COR-L47 (cell line): Measurements from ENCODE around the gene TALDO1.

Experiments
- DNase-seq: peaks from one replicate; lab custom pipeline; 2025; lab: John Stamatoyannopoulos, UW

TALDO1 gene

DNA sequence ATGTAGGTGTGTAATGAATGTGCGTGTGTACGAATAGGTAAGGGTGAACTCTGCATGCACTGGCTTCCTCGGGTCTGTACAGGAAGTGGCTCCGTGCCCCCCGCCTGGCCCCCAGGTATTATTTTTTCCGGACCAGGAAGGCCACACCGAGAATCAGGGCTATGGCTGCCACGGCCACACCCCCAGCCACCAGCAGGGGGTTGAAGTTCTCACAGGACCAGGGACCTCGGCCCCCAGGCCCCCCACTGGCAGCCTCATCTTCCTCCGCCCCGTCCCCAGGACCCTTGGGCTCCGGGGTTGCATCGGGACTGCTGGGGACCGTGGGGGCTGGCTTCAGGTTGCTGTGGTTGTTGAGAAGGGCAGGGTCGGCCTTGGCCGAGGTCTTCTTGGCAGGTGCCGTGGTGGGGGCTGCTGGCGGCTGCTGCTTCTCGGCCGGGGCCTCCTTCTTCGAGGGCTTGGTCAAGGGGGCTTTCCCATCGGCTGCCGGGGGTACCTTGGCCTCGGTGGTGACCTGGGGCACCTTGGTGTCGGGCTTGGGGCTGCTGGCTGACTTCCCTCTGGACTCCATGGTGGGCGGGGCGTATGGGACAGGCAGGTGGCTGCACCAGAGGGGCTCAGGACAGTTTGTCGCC lies 40.9 kb downstream of the TALDO1 start:
- no peak for DNase-seq

DNA sequence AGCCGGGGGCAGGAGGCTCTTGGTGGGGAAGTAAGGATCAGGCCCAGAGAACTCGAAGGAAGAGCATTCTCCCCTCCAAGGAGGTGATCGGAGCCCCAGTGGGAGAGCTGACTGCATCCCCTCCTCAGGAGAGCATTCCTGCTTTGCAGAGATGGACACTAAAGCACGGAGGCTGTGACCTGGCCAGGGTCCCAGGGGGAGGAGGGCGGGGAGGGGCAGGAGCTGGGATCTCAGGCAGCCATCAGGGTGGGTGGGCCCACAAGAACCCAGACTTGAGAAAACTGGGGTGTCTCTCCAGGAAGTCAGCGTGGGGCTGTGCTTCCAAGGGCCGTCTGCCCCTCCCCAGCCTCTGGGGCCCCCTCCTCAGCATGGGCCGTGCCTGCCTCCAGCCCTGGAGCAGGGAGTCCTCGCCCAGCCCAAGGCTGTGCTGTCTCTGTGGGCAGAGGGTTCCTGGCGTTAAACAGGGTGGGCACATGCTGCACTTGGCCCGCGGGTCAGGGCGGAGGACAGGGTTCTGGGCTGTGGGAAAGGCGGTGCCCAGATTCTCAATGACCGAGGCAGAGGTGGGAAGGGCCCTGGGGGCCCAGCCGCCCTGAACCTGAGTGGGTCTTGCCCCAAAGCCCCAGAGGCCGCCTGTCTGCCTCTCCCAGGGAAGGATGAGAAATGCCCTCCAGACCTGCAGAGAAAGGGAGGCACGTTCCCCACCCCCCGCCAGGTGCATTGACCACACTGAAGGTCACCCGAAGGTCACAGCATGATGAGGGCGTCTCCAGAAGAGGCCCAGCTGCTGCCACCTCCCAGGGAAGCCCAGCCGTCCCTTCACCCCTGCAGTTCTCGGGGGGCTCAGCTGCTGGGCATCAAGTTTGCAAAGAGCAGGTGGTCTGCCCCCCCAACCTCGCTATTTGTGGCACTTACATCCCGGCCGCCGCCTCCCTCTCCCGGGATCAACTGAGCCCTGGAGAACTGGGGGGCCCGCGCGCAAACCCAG lies 42.0 kb downstream of the TALDO1 start:
- DNase-seq: no peak

DNA sequence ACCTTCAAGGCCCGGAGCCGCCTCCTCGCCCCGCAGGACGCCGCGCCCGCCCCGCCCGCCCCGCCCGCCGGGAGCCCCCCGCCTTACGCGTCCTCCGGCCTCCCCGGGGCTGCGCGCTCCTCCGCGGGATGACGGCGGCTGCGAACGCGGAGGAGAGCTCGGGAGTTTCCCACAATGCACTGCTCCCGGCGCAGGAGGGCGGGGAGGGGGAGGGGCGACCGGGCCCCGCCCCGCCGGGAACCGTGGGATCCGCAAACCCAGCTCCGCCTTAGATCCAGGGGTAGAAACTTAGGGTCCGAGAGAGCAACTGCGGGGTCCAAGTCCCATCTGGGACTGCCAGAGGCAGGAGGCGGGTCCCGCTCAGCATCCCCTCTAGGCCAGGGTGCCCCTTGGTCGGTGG lies 42.7 kb downstream of the TALDO1 start, which contains the start of gene CEND1:
Gene CEND1 (minus strand): TSS at position 148 of the 400 bp plus-strand sequence. CDS start 1,514 bp downstream, outside the sequence.
- DNase-seq: peak; percentile 50

DNA sequence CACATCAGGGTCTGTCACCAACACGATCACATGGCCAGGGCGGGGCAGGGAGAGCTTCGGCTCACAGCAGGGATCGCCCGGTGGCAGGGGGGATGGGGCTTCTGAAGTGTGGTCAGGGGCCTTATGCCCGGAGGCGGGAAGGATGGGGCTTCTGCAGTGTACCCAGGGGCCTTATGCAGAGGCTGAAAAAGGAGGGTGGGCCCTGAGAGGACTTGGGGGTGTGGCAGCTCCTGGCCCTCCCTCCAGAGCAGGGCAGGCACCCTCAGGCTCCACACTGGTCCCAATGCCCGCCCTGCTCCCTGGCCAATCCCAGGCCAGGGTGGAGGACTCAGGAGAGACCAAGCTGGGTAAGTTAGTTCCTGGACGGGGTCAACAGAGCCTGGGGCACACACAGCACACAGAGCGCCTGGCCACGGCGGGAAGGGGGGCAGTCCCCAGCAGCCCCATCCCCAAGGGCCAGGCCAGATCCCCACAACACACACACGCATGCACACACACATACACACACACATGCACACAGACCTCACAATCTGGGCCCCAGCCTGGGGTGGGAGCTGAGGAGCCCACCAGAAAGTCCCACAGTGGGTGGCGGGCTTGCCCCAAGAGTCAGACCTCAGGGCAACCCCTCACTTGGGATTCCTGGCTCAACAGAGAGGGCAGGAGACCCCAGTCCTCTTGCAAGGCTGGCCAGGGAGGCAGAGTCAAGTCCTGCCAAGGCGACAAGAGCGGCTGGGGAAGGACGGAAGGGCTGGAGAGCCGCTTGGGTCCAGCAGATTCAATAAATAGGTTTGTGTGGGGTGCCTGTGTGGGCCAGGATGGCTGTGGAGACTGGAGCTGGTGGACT lies 43.7 kb downstream of the TALDO1 start:
- no peak for DNase-seq

DNA sequence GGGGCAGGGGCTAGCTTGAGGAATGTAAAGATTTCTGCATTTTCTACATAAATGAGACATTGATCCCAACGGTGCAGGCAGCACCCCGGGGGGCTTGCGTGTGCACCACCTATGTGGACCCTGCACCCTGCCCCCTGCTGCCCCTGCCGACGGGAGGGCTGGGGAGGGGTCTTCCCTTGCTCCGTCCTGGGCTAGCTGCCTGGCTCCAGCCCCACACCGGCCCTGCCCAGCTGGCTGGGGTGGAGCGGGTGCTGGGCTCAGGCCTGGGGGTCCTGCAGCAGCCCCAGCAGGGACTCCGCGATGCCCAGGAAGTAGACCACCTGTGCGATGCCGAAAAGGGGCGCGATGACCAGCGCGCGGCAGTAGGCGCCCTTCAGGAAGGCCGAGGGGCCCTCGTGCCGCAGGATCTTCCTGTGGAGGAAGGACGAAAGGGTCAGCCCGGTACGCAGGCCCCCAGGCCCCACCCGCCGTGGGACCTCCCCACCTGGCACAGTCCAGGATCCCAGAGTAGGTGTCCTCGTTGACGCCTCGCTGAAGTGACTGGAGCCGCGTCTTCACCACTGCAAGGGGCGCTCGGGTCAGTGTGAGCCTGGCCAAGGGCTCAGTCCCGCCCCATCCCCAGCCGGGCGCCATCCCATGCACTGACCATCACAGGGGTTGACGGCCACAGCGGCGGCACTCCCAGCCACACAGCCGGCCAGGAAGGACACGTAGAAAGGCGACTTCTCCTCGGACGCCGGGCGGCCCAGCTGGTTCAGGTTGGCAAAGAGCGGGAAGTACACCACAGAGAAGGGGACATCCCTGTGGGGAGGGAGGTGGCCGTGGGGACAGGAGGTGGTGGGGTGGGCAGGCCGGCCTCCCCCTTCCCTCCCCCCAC lies 44.6 kb downstream of the TALDO1 start:
- DNase-seq: no peak

DNA sequence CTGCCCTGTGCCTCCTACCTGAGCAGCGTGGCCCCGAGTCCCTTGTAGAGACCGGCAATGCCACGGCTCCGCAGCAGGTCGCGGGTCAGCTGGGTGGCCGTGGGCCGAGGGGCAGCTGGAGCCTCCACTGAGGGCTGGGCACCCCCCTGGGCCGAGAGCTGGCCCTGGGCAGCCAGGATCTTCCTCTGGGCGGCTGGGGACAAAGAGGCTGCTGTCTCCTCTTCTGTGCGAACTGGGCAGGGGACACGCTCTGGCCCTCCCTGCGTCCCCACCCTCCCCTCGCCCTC lies 45.2 kb downstream of the TALDO1 start:
- no peak for DNase-seq

DNA sequence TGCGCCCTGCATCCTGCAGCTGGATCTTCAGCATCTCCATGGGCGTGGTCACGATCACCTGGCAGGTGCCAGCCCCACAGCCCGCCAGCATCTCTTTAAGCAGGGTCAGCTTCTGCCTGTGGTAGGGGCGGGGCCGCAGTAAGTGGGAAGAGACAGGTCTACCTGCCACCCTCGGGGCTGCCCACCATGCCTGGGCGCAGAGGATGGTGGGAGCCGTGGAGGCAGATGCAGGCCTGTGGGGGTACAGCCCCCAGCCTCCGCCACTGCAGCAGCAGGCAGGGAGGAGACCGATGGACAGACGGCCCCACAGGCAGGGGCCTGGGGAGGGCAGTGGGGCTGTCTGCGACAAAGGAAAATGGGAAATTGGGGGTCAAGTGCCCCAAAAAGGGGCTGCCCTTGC lies 45.6 kb downstream of the TALDO1 start:
- no peak for DNase-seq

DNA sequence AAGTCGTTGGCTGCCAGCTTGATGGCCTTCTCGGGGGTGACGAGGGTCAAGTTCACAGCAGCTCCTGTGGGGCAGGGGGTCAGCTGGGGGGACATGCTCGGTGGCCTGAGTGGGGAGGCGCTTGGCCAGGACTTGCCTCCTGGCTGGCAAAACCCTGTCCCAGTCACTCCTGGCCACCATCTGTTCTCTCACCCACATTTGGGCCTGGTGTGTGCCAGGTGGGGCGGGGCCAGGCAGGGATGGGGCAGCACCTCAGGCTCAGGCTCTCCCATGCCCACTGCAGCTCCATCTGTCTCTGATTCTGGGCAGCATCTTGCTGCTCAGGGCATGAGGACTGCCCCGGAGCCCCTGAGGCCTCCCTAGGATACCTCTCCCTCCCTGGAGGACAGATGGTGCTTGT lies 46.3 kb downstream of the TALDO1 start:
- DNase-seq: no peak

DNA sequence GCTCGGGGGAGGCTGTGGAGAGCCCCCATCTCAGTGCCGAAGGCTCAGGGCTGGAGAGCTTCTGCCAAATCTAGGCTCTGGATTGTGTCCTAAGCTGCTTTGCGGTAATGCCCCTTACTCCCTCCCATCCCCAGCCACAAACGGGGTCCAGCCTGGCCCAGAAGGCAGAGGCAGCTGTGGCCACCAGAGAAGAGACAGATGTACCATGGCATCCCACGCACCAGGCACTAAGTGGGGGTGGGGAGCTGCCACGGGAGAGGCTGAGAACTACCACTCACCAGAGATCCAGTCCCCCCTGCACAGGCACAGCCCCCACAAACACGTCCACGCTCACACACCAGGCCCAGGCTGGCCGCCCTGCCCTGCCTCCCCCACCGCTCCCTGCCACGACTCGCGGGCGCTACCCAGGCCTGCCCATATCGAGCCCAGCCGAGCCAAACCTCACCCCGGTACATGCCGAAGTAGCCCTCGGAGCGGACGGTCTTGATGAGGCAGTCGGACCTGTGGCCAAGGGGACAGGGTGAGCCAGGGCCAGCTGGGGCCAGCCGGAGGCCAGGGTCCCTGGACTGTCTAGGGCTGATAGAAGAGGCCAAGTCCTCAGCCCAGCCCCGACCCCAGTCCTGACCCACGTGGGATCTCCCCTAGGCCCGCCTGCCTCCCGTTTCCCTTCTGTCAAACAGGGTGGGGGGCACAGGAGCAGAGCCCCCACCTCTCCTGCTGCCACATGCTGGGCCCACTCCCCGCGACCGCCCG lies 46.9 kb downstream of the TALDO1 start:
- DNase-seq: no peak

DNA sequence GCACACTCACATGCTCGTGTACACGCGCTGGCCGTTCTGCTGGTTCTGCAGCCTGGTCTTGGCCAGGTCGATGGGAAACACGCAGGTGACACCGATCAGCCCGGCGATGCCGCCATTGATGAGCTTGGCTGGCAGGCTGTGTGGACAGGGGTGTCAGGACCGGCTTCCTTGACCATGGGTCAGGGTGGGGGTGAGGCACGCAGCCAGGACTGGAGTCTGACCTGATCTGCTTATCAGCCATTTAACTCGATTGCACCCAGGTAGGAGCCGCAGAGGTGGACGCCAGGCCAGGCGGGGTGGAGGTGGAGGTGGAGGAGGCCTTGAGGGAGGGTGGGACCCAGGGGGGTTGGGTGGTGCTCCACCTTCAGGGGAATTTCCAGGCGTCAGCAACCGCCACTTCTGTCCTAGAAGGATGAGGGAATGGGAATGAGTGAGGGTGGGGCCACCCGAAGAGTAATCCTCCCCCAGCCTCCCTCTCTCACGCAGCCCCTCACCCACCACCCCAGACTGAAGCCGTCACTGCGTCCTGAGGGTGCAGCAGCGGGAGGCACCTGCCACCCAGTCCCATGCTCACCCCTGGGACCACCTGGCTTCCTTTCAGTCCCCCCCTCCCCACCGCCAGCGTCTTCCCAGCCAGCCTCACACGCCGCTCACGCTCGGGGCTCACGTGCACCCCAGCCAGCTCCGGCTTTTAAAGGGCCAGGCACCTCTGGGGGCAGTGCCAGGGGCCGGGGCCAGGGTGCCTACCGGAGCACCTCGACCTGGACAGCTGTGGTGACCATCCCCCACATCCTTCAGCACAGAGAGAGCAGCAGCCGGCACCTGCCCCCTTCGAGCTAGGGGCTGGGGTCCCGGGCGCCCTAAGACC lies 47.7 kb downstream of the TALDO1 start:
- DNase-seq: no peak

DNA sequence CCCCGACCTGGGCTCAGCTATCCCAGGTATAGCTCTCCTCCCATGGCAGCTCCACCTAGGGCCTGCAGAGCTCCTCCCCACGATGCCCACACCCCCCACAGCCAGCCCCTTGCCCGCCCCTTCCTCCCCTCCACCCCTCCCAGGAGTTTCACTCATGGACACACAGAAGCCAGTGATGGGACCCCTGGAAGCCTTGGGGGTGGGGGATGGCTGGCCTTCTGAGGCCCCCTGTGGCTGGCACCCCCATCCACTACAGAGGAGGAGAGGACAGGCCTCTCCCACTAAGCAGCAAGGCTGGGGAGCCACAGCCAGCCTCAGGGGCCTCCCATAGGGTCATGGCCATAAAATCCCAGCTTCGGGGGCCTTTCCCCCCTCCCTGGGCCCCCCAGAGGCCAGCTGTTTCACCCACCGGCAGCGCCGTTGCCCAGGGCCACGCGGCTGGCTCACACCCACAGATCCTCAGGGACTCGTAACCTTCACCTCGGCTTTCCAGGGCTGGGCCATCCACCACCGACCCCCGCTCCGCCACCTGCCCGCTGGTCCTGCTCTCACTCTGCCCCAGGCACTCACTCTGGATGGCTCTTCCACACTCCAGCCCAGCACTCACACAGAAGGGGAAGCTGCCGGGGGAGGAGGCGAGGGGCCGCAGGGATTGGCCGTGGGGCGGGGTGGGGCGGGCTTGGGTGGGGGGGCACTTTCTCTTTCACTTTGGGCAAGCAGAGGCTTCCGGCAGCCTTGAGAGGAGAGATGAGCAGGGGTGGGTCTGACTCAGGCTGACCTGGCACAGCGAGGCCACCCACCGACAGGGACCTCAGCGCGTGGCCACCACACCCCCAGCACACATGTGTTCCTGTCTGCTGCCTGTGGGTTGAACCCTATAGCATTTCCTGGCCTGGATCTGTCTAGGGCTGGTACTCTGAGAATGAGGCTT lies 48.6 kb downstream of the TALDO1 start:
- DNase-seq: peak; percentile 53

DNA sequence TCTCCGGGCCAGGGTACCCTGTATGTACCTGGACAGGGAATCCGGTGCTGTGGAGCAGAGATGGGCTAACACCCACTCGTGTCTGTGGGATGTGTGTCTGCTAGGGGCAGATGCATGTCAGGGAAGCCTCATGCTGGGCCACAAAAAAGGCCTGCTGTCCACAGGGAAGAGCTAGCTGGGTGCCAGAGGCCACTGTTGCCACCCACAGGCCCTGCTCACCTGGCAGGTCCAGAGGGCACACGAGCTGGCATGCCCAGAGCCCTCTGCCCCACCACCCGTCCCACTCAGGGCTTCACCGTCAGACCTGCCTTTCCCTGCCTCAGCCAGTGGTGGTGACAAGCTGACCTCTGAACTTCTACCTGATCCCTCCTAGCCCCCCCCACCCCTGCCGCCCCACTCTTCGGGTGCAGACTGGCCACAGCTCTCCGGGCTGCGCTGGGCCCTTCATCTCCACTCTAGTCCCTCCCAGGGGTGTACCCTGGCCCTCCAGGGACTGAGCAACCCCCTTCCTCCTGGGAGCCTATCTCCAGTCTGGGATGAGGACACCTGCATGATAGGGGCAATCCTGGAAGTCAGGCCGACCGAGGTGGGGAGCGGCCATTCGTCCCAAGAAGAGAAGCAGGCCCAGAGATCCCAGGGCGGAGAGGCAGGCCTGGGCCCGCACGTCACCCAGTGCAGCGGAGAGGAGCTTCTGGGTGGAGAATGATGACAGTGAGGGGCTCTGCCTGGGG lies 49.5 kb downstream of the TALDO1 start:
- no peak for DNase-seq

DNA sequence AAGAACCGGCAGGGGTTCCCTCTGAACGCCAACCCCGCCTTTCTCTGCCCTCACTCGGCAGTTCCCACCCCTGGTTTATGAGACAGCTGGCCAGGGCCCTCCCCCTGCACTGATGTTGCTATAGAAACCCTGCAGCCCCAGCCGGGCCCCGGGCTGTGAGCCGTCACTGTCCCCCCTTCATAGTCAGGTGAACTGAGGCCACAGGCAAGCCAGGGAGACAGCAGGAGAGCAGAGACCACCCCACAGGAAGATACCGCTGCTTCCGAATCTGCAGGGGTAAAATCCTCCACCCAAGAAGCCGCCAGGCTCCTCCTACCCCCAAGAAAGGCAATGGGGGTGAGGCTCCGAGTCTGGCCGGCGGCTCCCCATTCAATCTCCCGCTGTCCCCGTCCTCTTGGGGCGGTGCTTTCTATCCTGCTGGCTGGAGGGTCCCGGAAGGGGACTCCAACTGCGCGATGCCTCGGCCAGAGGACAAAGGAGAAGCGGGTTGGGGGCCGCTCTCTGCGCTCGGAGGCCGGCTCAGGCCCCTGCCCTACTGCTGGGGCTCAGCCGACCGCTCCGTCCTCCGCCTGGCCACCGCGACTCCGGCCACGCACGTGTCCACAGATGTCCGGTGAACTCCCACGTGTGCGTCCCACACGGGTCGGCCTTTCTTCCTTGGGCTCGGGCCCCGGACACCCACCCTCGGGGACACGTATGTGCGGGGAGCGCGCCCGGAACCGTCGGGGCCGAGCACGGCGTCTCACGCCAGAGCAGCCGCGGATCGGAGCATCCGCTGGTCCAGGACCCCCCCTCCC lies 50.2 kb downstream of the TALDO1 start:
- DNase-seq: peak; percentile 89

DNA sequence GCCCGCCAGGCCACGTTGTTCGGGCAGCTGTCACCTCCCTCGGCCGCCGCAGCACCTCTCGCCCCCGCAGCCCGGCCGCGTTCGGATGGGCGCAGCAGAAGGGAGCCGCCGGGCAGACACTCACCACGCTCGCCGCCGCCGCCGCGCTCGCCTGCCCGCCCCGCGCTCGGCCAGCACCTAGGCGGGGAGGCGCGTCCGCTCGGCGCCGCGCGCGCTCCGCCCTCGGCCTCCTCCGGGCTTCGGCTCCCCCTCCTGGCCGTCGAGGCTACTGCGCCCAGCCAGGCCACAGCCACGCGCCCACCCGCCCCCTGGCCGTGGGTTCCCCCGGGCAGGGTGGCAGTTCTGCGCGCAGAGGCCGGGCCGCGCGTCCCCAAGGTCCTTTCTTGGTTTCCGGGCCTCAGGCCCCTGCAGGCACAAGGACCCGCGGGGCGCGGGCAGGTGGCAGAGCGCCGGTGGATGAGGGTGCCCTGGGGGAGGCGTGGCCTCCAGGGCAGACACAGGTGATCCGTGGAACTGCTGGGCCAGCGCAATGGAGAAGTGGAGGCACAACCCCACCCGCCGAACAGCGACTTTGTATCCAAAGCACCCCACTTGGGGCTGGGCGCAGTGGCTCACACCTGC lies 50.9 kb downstream of the TALDO1 start, which contains the start of gene SLC25A22:
Gene SLC25A22 (minus strand): TSS at position 189 of the 621 bp plus-strand sequence. CDS start 3,275 bp downstream, outside the sequence.
- peak; percentile 73 for DNase-seq

DNA sequence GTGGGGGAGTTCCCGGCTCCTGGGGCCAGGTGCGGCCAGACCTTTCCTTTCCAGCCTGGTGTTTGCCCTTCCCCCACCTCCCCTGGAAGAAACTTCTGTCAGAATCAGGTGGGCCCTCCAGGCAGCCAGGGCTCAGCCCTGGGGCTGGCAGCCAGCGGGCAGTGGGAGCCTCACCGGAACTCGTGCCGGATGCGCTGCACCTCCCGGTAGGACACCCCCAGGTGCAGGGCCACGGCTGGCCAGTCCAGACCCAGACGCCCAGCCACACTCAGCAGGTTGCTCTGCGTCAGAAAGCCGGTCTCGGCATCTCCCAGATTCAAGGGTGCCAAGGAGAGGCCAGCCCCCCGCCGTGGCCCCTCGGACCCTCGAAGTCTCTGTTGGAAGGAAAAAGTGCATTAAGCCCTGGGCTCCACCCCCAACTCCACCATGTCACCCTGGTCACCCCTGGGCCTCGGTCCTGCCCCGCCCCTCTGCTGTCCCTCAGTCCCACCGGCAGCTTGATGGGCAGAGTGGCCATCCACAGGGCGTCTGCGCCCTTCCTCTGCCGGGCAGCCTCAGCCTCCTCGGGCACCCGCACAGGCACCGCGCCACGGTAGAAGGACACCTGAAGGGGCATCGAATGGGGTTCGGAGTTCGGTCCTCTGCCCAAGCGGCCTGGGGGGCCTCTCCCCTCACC lies 52.5 kb downstream of the TALDO1 start:
- no peak for DNase-seq

DNA sequence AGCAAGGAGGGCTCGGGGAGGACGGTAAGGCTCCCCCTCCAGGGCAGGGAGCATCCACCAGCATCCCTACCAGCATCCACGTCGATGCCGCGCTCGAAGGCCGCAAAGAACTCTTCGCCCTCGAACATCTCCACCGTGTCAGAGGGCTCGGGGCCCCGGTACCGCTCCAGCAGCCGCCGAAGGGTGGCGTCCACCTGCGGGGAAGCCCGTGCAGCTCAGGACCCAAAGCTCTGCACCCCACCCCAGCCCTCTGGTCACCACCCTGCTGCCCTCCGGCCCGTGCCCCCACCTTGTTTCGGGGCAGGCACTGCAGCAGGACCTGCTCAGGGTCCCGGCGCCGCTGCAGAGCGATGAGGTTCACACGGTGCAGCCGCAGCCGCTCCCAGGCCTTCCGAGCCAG lies 53.2 kb downstream of the TALDO1 start:
- no peak for DNase-seq
